ENCODE data around the gene STAP2.
A peak's percentile ranks its signal among the peaks of the same experiment; 100 is the strongest.

The STAP2 gene

GRCh38 chr19:4380254-4380727, 41.7 kb upstream of the STAP2 start:
- DNase-seq (ENCODE audit: low spot score), result no peak
- no CpG with 5 or more reads among the region's 17 CpGs for WGBS, 2 donors (ENCODE audit: extremely low coverage in 2 of 2, insufficient read length in 2 of 2, insufficient replicate concordance in 1 of 2)
- no peak overlapping the region for H2AFZ ChIP-seq (ENCODE audit: low read length)
- no peak overlapping the region for H2BK15ac ChIP-seq (ENCODE audit: low read length)
- no peak overlapping the region for H2BK12ac ChIP-seq (ENCODE audit: low read length)
- no peak overlapping the region for H3K4me3 ChIP-seq (ENCODE audit: low read length in 2 of 2)
- H3K27ac ChIP-seq (replicated peaks; ENCODE audit: low read length), result no peak overlapping the region
- no peaks in the 10 kb centered on the region for H3K9me3 ChIP-seq (replicated peaks in 1 of 2; ENCODE audit: control insufficient read depth in 2 of 2, insufficient read depth in 1 of 2, low read depth in 1 of 2, low read length in 2 of 2)
- H3K9ac ChIP-seq (ENCODE audit: low read depth, low read length, poor library complexity), result peak overlapping the region; percentile 50
- H3K18ac ChIP-seq (ENCODE audit: low read length), result no peak overlapping the region
- H3K36me3 ChIP-seq (replicated peaks in 1 of 2; ENCODE audit: control insufficient read depth in 2 of 2, insufficient read depth in 2 of 2, low read length in 2 of 2), result peaks cover 3 to 26% of the 10 kb centered on the region in 2 donors
- no peak overlapping the region for H2AK5ac ChIP-seq (ENCODE audit: low read depth, low read length)
- no peak overlapping the region for H4K91ac ChIP-seq (ENCODE audit: low read depth, low read length, poor library complexity)
- H2BK120ac ChIP-seq (ENCODE audit: low read depth, low read length), result no peak overlapping the region
- H3K4ac ChIP-seq (ENCODE audit: low read length), result no peak overlapping the region
- peaks cover 13% of the 10 kb centered on the region for H3K79me1 ChIP-seq (ENCODE audit: low read depth, low read length)
- peaks cover 12 to 14% of the 10 kb centered on the region in 2 donors for H3K4me1 ChIP-seq (ENCODE audit: control insufficient read depth in 2 of 2, insufficient read depth in 1 of 2, low read depth in 1 of 2, low read length in 2 of 2)
- no peak overlapping the region for H4K8ac ChIP-seq (ENCODE audit: low read depth, low read length)
- H3K14ac ChIP-seq (ENCODE audit: low read length), result no peak overlapping the region
- peak overlapping the region; percentile 49 for H3K23ac ChIP-seq (ENCODE audit: low read depth, low read length, poor library complexity)
- no peaks in the 10 kb centered on the region for H3K27me3 ChIP-seq (ENCODE audit: control insufficient read depth in 3 of 3, insufficient read depth in 3 of 3, low read depth in 1 of 3, low read length in 3 of 3)
- H3K4me2 ChIP-seq (ENCODE audit: insufficient read depth, low read length, poor library complexity, severe bottlenecking), result no peak overlapping the region
- H2BK5ac ChIP-seq (ENCODE audit: low read length), result peak overlapping the region; percentile 48

GRCh38 chr19:4379383-4380253, 41.0 kb upstream of the STAP2 start:
- no peak overlapping the region for H3K4me3 ChIP-seq (ENCODE audit: low read length in 2 of 2)
- no CpG with 5 or more reads among the region's 20 CpGs for WGBS, 2 donors (ENCODE audit: extremely low coverage in 2 of 2, insufficient read length in 2 of 2, insufficient replicate concordance in 1 of 2)
- H2AFZ ChIP-seq (ENCODE audit: low read length), result no peak overlapping the region
- H2BK12ac ChIP-seq (ENCODE audit: low read length), result no peak overlapping the region
- H3K9ac ChIP-seq (ENCODE audit: low read depth, low read length, poor library complexity), result peak overlapping the region; percentile 73
- H3K27ac ChIP-seq (replicated peaks; ENCODE audit: low read length), result no peak overlapping the region
- no peak overlapping the region for H3K4me2 ChIP-seq (ENCODE audit: insufficient read depth, low read length, poor library complexity, severe bottlenecking)
- H4K91ac ChIP-seq (ENCODE audit: low read depth, low read length, poor library complexity), result peak overlapping the region; percentile 34
- H3K23ac ChIP-seq (ENCODE audit: low read depth, low read length, poor library complexity), result peak overlapping the region; percentile 60
- no peaks in the 10 kb centered on the region for H3K27me3 ChIP-seq (ENCODE audit: control insufficient read depth in 3 of 3, insufficient read depth in 3 of 3, low read depth in 1 of 3, low read length in 3 of 3)
- H2BK5ac ChIP-seq (ENCODE audit: low read length), result peak overlapping the region; percentile 48
- no peaks in the 10 kb centered on the region for H3K9me3 ChIP-seq (replicated peaks in 1 of 2; ENCODE audit: control insufficient read depth in 2 of 2, insufficient read depth in 1 of 2, low read depth in 1 of 2, low read length in 2 of 2)
- H2BK120ac ChIP-seq (ENCODE audit: low read depth, low read length), result no peak overlapping the region
- H2AK5ac ChIP-seq (ENCODE audit: low read depth, low read length), result no peak overlapping the region
- peaks cover 3 to 21% of the 10 kb centered on the region in 2 donors for H3K36me3 ChIP-seq (replicated peaks in 1 of 2; ENCODE audit: control insufficient read depth in 2 of 2, insufficient read depth in 2 of 2, low read length in 2 of 2)
- H4K8ac ChIP-seq (ENCODE audit: low read depth, low read length), result no peak overlapping the region
- H2BK15ac ChIP-seq (ENCODE audit: low read length), result no peak overlapping the region
- no peak overlapping the region for H3K14ac ChIP-seq (ENCODE audit: low read length)
- H3K4me1 ChIP-seq (ENCODE audit: control insufficient read depth in 2 of 2, insufficient read depth in 1 of 2, low read depth in 1 of 2, low read length in 2 of 2), result peaks cover 17 to 18% of the 10 kb centered on the region in 2 donors
- DNase-seq (ENCODE audit: low spot score), result no peak
- H3K79me1 ChIP-seq (ENCODE audit: low read depth, low read length), result peaks cover 14% of the 10 kb centered on the region
- no peak overlapping the region for H3K18ac ChIP-seq (ENCODE audit: low read length)
- H3K4ac ChIP-seq (ENCODE audit: low read length), result no peak overlapping the region

GRCh38 chr19:4378886-4379285, 40.3 kb upstream of the STAP2 start:
- Histone ChIP-seq H2BK5ac (ENCODE audit: low read length) (no peak overlapping the region), H4K8ac (ENCODE audit: low read depth, low read length) (no peak overlapping the region), H3K23ac (ENCODE audit: low read depth, low read length, poor library complexity) (no peak overlapping the region), H2AFZ (ENCODE audit: low read length) (no peak overlapping the region), H3K4me3 (ENCODE audit: low read length in 2 of 2) (no peak overlapping the region), H2BK120ac (ENCODE audit: low read depth, low read length) (no peak overlapping the region), H3K18ac (ENCODE audit: low read length) (no peak overlapping the region), H3K9ac (ENCODE audit: low read depth, low read length, poor library complexity) (no peak overlapping the region), H3K9me3 (replicated peaks in 1 of 2; ENCODE audit: control insufficient read depth in 2 of 2, insufficient read depth in 1 of 2, low read depth in 1 of 2, low read length in 2 of 2) (no peaks in the 10 kb centered on the region), H3K36me3 (replicated peaks in 1 of 2; ENCODE audit: control insufficient read depth in 2 of 2, insufficient read depth in 2 of 2, low read length in 2 of 2) (peaks cover 3 to 14% of the 10 kb centered on the region in 2 donors), H3K4me2 (ENCODE audit: insufficient read depth, low read length, poor library complexity, severe bottlenecking) (no peak overlapping the region), H2BK15ac (ENCODE audit: low read length) (no peak overlapping the region), H3K27ac (replicated peaks; ENCODE audit: low read length) (no peak overlapping the region), H3K27me3 (ENCODE audit: control insufficient read depth in 3 of 3, insufficient read depth in 3 of 3, low read depth in 1 of 3, low read length in 3 of 3) (no peaks in the 10 kb centered on the region), H2BK12ac (ENCODE audit: low read length) (no peak overlapping the region), H3K14ac (ENCODE audit: low read length) (no peak overlapping the region), H3K4me1 (ENCODE audit: control insufficient read depth in 2 of 2, insufficient read depth in 1 of 2, low read depth in 1 of 2, low read length in 2 of 2) (peaks cover 20 to 23% of the 10 kb centered on the region in 2 donors), H2AK5ac (ENCODE audit: low read depth, low read length) (no peak overlapping the region), H3K79me1 (ENCODE audit: low read depth, low read length) (peaks cover 15% of the 10 kb centered on the region), H3K4ac (ENCODE audit: low read length) (no peak overlapping the region), H4K91ac (ENCODE audit: low read depth, low read length, poor library complexity) (no peak overlapping the region)
- no CpG with 5 or more reads among the region's 11 CpGs for WGBS, 2 donors (ENCODE audit: extremely low coverage in 2 of 2, insufficient read length in 2 of 2, insufficient replicate concordance in 1 of 2)
- no peak for DNase-seq (ENCODE audit: low spot score)

- Histone ChIP-seq H3K27me3 (ENCODE audit: control insufficient read depth in 3 of 3, insufficient read depth in 3 of 3, low read depth in 1 of 3, low read length in 3 of 3) (no peaks in the 10 kb centered on the region), H3K23ac (ENCODE audit: low read depth, low read length, poor library complexity) (no peak overlapping the region), H3K79me1 (ENCODE audit: low read depth, low read length) (peaks cover 22% of the 10 kb centered on the region), H2BK12ac (ENCODE audit: low read length) (no peak overlapping the region), H2BK120ac (ENCODE audit: low read depth, low read length) (no peak overlapping the region), H3K18ac (ENCODE audit: low read length) (peak overlapping the region; percentile 35), H4K91ac (ENCODE audit: low read depth, low read length, poor library complexity) (no peak overlapping the region), H3K4me3 (ENCODE audit: low read length in 2 of 2) (no peak overlapping the region), H3K14ac (ENCODE audit: low read length) (no peak overlapping the region), H3K4ac (ENCODE audit: low read length) (no peak overlapping the region), H2AFZ (ENCODE audit: low read length) (no peak overlapping the region), H3K4me2 (ENCODE audit: insufficient read depth, low read length, poor library complexity, severe bottlenecking) (no peak overlapping the region), H3K36me3 (replicated peaks in 1 of 2; ENCODE audit: control insufficient read depth in 2 of 2, insufficient read depth in 2 of 2, low read length in 2 of 2) (peaks cover 2 to 7% of the 10 kb centered on the region in 2 donors), H2BK5ac (ENCODE audit: low read length) (no peak overlapping the region), H3K9me3 (replicated peaks in 1 of 2; ENCODE audit: control insufficient read depth in 2 of 2, insufficient read depth in 1 of 2, low read depth in 1 of 2, low read length in 2 of 2) (no peaks in the 10 kb centered on the region), H4K8ac (ENCODE audit: low read depth, low read length) (no peak overlapping the region), H2BK15ac (ENCODE audit: low read length) (no peak overlapping the region), H3K27ac (replicated peaks; ENCODE audit: low read length) (no peak overlapping the region), H3K9ac (ENCODE audit: low read depth, low read length, poor library complexity) (peak overlapping the region; percentile 70), H3K4me1 (ENCODE audit: control insufficient read depth in 2 of 2, insufficient read depth in 1 of 2, low read depth in 1 of 2, low read length in 2 of 2) (peaks cover 20 to 23% of the 10 kb centered on the region in 2 donors), H2AK5ac (ENCODE audit: low read depth, low read length) (no peak overlapping the region)
- no peak for DNase-seq (ENCODE audit: low spot score)
- WGBS, 2 donors (ENCODE audit: extremely low coverage in 2 of 2, insufficient read length in 2 of 2, insufficient replicate concordance in 1 of 2), result no CpG with 5 or more reads among the region's 23 CpGs
These were observed 38.6 kb upstream of the STAP2 start for GRCh38 chr19:4376991-4377781.

Measured in neuronal stem cell (in vitro differentiated cells).